ENCODE data around the gene LRRFIP2.

The LRRFIP2 gene

DNA sequence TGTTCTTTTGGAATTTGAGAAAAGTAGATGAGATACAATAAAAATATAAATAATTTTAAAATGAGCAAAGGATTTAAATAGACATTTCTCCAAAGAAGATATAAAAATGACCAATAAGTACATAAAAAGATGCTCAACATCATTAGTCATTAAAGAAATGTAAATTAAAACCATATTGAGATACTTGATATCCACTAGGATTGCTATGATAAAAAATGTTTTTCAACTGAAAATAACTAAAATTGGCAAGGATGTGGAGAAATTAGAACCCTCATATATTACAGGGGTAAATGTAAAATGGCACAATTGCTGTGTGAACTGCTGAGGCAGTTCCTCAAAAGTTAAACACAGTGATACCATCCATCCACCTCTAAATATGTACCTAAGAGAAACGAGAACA lies 38.8 kb downstream of the LRRFIP2 start:
- TF ChIP-seq, protein P1, sequence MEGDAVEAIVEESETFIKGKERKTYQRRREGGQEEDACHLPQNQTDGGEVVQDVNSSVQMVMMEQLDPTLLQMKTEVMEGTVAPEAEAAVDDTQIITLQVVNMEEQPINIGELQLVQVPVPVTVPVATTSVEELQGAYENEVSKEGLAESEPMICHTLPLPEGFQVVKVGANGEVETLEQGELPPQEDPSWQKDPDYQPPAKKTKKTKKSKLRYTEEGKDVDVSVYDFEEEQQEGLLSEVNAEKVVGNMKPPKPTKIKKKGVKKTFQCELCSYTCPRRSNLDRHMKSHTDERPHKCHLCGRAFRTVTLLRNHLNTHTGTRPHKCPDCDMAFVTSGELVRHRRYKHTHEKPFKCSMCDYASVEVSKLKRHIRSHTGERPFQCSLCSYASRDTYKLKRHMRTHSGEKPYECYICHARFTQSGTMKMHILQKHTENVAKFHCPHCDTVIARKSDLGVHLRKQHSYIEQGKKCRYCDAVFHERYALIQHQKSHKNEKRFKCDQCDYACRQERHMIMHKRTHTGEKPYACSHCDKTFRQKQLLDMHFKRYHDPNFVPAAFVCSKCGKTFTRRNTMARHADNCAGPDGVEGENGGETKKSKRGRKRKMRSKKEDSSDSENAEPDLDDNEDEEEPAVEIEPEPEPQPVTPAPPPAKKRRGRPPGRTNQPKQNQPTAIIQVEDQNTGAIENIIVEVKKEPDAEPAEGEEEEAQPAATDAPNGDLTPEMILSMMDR (IDR thresholded peaks at IDR 0.05) = no peak
- H3K27ac ChIP-seq = no peak overlapping the region

- no peak overlapping the region for H3K27ac ChIP-seq
- TF ChIP-seq, protein P1 (IDR thresholded peaks at IDR 0.05) = no peak
- TF ChIP-seq ZFX (IDR thresholded peaks at IDR 0.05; ENCODE audit: borderline replicate concordance) = no peak
These were observed 42.0 kb downstream of the LRRFIP2 start for GRCh38 chr3:37132334-37132733.

GRCh38 chr3:37131860-37132144 lies 42.6 kb downstream of the LRRFIP2 start:
- TF ChIP-seq, protein P1 (IDR thresholded peaks at IDR 0.05) = no peak
- TF ChIP-seq ZFX (IDR thresholded peaks at IDR 0.05; ENCODE audit: borderline replicate concordance) = no peak
- H3K27ac ChIP-seq = no peak overlapping the region

GRCh38 chr3:37130984-37131859 lies 43.2 kb downstream of the LRRFIP2 start:
- no peak overlapping the region for H3K27ac ChIP-seq
- no peak for TF ChIP-seq ZFX (IDR thresholded peaks at IDR 0.05; ENCODE audit: borderline replicate concordance)
- TF ChIP-seq, protein P1 (IDR thresholded peaks at IDR 0.05) = no peak

- TF ChIP-seq, protein P1 (IDR thresholded peaks at IDR 0.05) = no peak
- TF ChIP-seq ZFX (IDR thresholded peaks at IDR 0.05; ENCODE audit: borderline replicate concordance) = no peak
- H3K27ac ChIP-seq = no peak overlapping the region
These were observed 43.9 kb downstream of the LRRFIP2 start for GRCh38 chr3:37130448-37130847.

DNA sequence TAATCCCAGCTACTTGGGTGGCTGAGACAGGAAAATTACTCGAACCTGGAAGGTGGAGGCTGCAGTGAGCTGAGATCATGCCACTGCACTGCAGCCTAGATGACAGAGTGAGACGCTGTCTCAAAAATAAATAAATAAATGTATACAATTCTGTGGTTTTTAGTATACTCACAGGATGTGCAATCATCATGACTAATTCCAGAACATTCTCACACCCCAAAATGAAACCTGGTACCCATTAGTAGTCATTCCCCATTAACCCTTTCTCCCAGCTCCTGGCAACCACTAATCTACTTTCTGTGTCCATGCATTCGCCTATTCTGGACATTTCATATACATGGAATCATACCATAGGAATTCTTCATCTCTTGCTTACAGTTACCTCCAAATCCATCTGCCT lies 44.5 kb downstream of the LRRFIP2 start:
- TF ChIP-seq, protein P1 (IDR thresholded peaks at IDR 0.05) = no peak
- no peak for TF ChIP-seq ZFX (IDR thresholded peaks at IDR 0.05; ENCODE audit: borderline replicate concordance)
- no peak overlapping the region for H3K27ac ChIP-seq

DNA sequence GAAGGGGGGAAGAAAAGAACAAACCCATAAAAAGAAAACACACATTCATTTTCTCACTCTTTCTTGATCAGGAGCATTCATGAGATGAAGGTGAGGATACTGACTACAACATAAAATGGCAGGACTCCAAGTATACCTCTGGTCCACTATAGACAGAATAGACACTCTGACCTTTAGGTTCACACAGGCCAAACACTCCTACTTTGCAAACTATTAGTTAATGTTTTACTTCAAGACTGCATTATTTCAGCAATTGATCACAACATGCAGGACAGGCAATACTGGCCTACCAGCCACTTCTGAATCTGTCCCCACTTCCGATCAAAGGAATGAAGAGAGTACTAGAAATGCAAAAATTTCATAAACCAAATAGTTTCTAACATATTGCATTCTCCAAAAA lies 47.0 kb downstream of the LRRFIP2 start:
- no peak for TF ChIP-seq ZFX (IDR thresholded peaks at IDR 0.05; ENCODE audit: borderline replicate concordance)
- TF ChIP-seq, protein P1 (IDR thresholded peaks at IDR 0.05) = no peak

More for the DNA sequence above, 47.0 kb downstream of the LRRFIP2 start:
- no peak overlapping the region for H3K27ac ChIP-seq

Measured in 22Rv1 (cell line).